Measurements from ENCODE around the gene SYDE1.

DNA sequence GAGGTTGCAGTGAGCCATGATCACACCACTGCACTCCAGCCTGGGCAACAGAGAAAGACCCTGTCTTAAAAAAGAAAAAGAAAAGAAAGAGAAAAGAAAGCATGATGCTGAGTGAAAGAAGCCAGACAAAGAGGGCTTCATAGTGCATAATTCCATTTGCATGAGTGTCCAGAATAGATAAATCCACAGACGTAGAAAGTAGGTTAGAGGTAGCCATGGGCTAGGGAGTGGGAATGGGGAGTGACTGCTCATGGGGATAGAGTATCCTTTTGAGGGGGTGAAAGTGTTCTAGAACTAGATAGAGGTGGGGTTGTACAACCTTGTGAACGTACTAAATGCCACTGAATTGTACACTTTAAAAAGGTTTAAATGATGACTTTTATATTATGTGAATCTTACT is 32.8 kb upstream of the SYDE1 start:
- TF ChIP-seq, protein P1, sequence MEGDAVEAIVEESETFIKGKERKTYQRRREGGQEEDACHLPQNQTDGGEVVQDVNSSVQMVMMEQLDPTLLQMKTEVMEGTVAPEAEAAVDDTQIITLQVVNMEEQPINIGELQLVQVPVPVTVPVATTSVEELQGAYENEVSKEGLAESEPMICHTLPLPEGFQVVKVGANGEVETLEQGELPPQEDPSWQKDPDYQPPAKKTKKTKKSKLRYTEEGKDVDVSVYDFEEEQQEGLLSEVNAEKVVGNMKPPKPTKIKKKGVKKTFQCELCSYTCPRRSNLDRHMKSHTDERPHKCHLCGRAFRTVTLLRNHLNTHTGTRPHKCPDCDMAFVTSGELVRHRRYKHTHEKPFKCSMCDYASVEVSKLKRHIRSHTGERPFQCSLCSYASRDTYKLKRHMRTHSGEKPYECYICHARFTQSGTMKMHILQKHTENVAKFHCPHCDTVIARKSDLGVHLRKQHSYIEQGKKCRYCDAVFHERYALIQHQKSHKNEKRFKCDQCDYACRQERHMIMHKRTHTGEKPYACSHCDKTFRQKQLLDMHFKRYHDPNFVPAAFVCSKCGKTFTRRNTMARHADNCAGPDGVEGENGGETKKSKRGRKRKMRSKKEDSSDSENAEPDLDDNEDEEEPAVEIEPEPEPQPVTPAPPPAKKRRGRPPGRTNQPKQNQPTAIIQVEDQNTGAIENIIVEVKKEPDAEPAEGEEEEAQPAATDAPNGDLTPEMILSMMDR (conservative IDR thresholded peaks at IDR 0.05) = no peak
- TF ChIP-seq ZFX (IDR thresholded peaks at IDR 0.05) = no peak

Measured in C4-2B (cell line).